SK-N-SH treated with all-trans-retinoic acid at 6 μM for 48 hours (cell line): ENCODE measurements around the gene LHX6.

Experiments used
- ARNTL ChIP-seq: fragments of 450-650 bp; formaldehyde crosslinking; IDR thresholded peaks from 2 replicates; pipeline ENCODE4 v1.5.0; 2020; ENCODE audit warnings: low read depth, mild to moderate bottlenecking, moderate library complexity, borderline replicate concordance
- CSDC2 ChIP-seq: fragments of 250-450 bp; sonication (Bioruptor Pico); IDR thresholded peaks from 2 replicates; pipeline ENCODE4 v1.5.0; 2020; ENCODE audit warnings: mild to moderate bottlenecking, moderate library complexity
- ESRRG ChIP-seq: fragments of 250-450 bp; sonication (Bioruptor Pico); IDR thresholded peaks from 2 replicates; pipeline ENCODE4 v1.6.1; 2021; ENCODE audit warnings: mild to moderate bottlenecking
- OSR1 ChIP-seq: fragments of 250-450 bp; sonication (Bioruptor Pico); IDR thresholded peaks from 2 replicates; pipeline ENCODE4 v1.8.0; 2022; ENCODE audit warnings: moderate library complexity, mild to moderate bottlenecking, inconsistent platforms
- PATZ1 ChIP-seq: fragments of 250-450 bp; sonication (Bioruptor Pico); IDR thresholded peaks from 2 replicates; pipeline ENCODE4 v1.8.0; 2020; ENCODE audit warnings: mild to moderate bottlenecking, moderate library complexity, borderline replicate concordance
- SNAI2 ChIP-seq: fragments of 250-450 bp; sonication (Bioruptor Pico); IDR thresholded peaks from 2 replicates; pipeline ENCODE4 v1.5.0; 2020; ENCODE audit warnings: mild to moderate bottlenecking, moderate library complexity
- ZFP3 ChIP-seq: fragments of 250-450 bp; sonication (Bioruptor Pico); IDR thresholded peaks from 2 replicates; pipeline ENCODE4 v1.5.0; 2020; ENCODE audit warnings: mild to moderate bottlenecking, moderate library complexity
- ZFP30 ChIP-seq: fragments of 450-650 bp; formaldehyde crosslinking; IDR thresholded peaks from 2 replicates; pipeline ENCODE4 v1.5.0; 2022; ENCODE audit warnings: mild to moderate bottlenecking, moderate library complexity
- ZNF70 ChIP-seq: fragments of 450-650 bp; formaldehyde crosslinking; IDR thresholded peaks from 2 replicates; pipeline ENCODE4 v1.5.0; 2020; ENCODE audit warnings: mild to moderate bottlenecking, moderate library complexity
- ZNF8 ChIP-seq: fragments of 450-650 bp; formaldehyde crosslinking; IDR thresholded peaks from 2 replicates; pipeline ENCODE4 v1.5.0; 2020; ENCODE audit warnings: mild to moderate bottlenecking, moderate library complexity

GRCh38 chr9:122204491-122204890, 24.3 kb downstream of the LHX6 start:
- TF ChIP-seq ZNF8 (CRISPR knock-in tag) (no peak), OSR1 (no peak), PATZ1 (CRISPR knock-in tag) (no peak), CSDC2 (CRISPR knock-in tag) (no peak), ZFP3 (CRISPR knock-in tag) (no peak), SNAI2 (CRISPR knock-in tag) (no peak), ZNF70 (CRISPR knock-in tag) (no peak), ARNTL (no peak), ZFP30 (CRISPR knock-in tag) (no peak), ESRRG (CRISPR knock-in tag) (no peak)
